Omental fat pad (tissue), 4 donors: Measurements from ENCODE around the gene GPS1. TPM values are rescaled to one million over a fixed set of nuclear protein-coding genes. Genes with fewer than 3 reads are reported as not detected.

Experiments used
- ATAC-seq: fragments of 150-250 bp; one replicate; pipeline ENCODE4 v1.9.1; 2016; ENCODE audit warnings: mild to moderate bottlenecking, moderate library complexity; ENCODE audit not compliant: low FRiP score
- DNase-seq: peaks from one replicate; pipeline ENCODE4 v3.0.0-alpha.2; 2019; ENCODE audit warnings: low spot score
- CTCF ChIP-seq, 3 donors: fragments of 450-650 bp; IDR thresholded peaks; one replicate each; pipeline ENCODE4 v1.5.1; 2016 to 2017; ENCODE audit warnings: antibody characterized with exemption in 3 of 3, mild to moderate bottlenecking in 3 of 3, moderate library complexity in 2 of 3
- total RNA-seq, 4 donors: library from RNA; depleted of rRNA; stranded (reverse); fragments of >200 nt; gene quantifications; one replicate each; pipeline ENCODE4 v1.1.0, GENCODE V29; 2016

The GPS1 gene
- total RNA-seq, 4 donors from 2014 or later = 67.3 to 86.8 (median 81.4) TPM

GRCh38 chr17:82011617-82012187 is 40.0 kb upstream of the GPS1 start:
- DNase-seq (no peak), ATAC-seq (no peak)
- TF ChIP-seq CTCF (IDR thresholded peaks at IDR 0.05) = no peak

- no peak for ATAC-seq
- TF ChIP-seq CTCF (IDR thresholded peaks at IDR 0.05) = no peak
Measured at GRCh38 chr17:82012261-82012639, 39.4 kb upstream of the GPS1 start.

GRCh38 chr17:82012640-82013295 is 38.9 kb upstream of the GPS1 start:
- no peak for TF ChIP-seq CTCF (IDR thresholded peaks at IDR 0.05)
- ATAC-seq = no peak

More at GRCh38 chr17:82012261-82012639, 39.4 kb upstream of the GPS1 start:
- DNase-seq = no peak

GRCh38 chr17:82013341-82013740 is 38.4 kb upstream of the GPS1 start:
- ATAC-seq (no peak), DNase-seq (no peak)
- TF ChIP-seq CTCF (IDR thresholded peaks at IDR 0.05) = no peak

More at GRCh38 chr17:82012640-82013295, 38.9 kb upstream of the GPS1 start:
- DNase-seq = no peak

- no peak for TF ChIP-seq CTCF (IDR thresholded peaks at IDR 0.05)
- DNase-seq = no peak
- no peak for ATAC-seq
Measured at GRCh38 chr17:82013772-82014321, 37.9 kb upstream of the GPS1 start.

GRCh38 chr17:82014432-82014831 is 37.3 kb upstream of the GPS1 start:
- DNase-seq (no peak), ATAC-seq (no peak)
- no peak for TF ChIP-seq CTCF (IDR thresholded peaks at IDR 0.05)

GRCh38 chr17:82014971-82015310 is 36.8 kb upstream of the GPS1 start:
- no peak for DNase-seq
- no peak for TF ChIP-seq CTCF (IDR thresholded peaks at IDR 0.05)
- no peak for ATAC-seq
